ENCODE data around the gene GPNMB.

The GPNMB gene

DNA sequence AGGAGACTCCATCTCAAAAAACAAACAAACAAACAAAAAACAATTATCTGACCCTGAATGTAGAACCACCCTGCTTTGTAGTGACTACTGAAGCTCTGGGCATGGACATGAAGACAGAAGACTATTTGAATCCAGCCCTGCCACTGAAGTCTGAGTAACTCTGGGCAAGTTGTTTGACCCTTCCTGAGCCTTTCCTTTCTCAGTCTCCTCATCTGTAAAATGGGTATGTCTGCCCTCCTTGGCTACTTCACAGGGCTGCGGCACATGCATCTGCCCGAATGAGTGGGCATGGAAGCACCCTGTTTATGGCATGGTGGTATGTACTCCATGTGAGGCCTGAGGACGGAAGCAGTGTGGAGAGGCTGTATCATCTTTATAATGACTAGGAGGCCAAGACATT lies 30.4 kb downstream of the GPNMB start:
- Histone ChIP-seq H4K91ac (ENCODE audit: low read depth, low read length, poor library complexity) (no peak overlapping the region), H2AK5ac (ENCODE audit: low read depth, low read length) (no peak overlapping the region), H2AFZ (ENCODE audit: low read length) (peak overlapping the region; percentile 25), H3K79me1 (ENCODE audit: low read depth, low read length) (no peaks in the 10 kb centered on the region), H3K23ac (ENCODE audit: low read depth, low read length, poor library complexity) (no peak overlapping the region), H3K9ac (ENCODE audit: low read depth, low read length, poor library complexity) (no peak overlapping the region), H3K9me3 (replicated peaks in 1 of 2; ENCODE audit: control insufficient read depth in 2 of 2, insufficient read depth in 1 of 2, low read depth in 1 of 2, low read length in 2 of 2) (peaks cover 0 to 1% of the 10 kb centered on the region in 2 donors), H4K8ac (ENCODE audit: low read depth, low read length) (no peak overlapping the region), H3K4ac (ENCODE audit: low read length) (no peak overlapping the region), H2BK120ac (ENCODE audit: low read depth, low read length) (no peak overlapping the region), H3K27ac (replicated peaks; ENCODE audit: low read length) (no peak overlapping the region), H3K36me3 (replicated peaks in 1 of 2; ENCODE audit: control insufficient read depth in 2 of 2, insufficient read depth in 2 of 2, low read length in 2 of 2) (no peaks in the 10 kb centered on the region), H3K4me1 (ENCODE audit: control insufficient read depth in 2 of 2, insufficient read depth in 1 of 2, low read depth in 1 of 2, low read length in 2 of 2) (no peaks in the 10 kb centered on the region), H2BK15ac (ENCODE audit: low read length) (no peak overlapping the region), H3K14ac (ENCODE audit: low read length) (no peak overlapping the region), H3K27me3 (ENCODE audit: control insufficient read depth in 3 of 3, insufficient read depth in 3 of 3, low read depth in 1 of 3, low read length in 3 of 3) (peaks cover 0 to 5% (median 0%) of the 10 kb centered on the region in 3 experiments), H3K4me3 (ENCODE audit: low read length in 2 of 2) (no peak overlapping the region), H2BK12ac (ENCODE audit: low read length) (no peak overlapping the region), H3K4me2 (ENCODE audit: insufficient read depth, low read length, poor library complexity, severe bottlenecking) (no peak overlapping the region), H2BK5ac (ENCODE audit: low read length) (no peak overlapping the region), H3K18ac (ENCODE audit: low read length) (no peak overlapping the region)
- WGBS, 2 donors (ENCODE audit: extremely low coverage in 2 of 2, insufficient read length in 2 of 2, insufficient replicate concordance in 1 of 2): no CpG with 5 or more reads among the region's 3 CpGs
- DNase-seq (ENCODE audit: low spot score): no peak

DNA sequence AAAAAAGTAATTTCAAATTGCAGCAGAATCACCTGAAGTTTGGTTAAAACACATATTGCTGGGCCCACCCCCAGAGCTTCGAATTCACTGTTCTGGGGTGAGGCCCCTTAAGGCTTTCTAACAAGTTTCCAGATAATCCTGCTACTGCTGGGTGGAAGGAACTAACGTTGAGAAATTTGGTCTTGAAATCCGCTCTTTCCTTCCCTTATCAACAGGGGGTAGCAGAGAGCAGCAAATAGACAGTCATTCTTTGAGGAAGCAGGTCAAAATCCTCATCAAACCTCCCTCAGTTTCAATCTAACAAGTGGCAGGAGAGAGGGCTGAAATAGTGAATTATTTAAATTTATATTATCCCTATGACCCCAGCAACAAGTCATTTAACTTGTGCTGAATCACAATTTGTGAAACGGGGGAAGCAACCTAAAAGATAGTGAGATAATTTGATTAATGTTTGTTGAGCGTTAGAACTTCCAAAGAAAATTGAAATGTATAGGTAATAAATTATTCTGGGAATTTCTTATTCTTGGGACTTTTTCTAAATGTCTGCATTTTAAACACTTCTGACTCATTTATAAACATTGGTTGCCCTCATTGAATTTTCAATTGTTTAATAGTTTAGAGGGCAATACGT lies 30.9 kb downstream of the GPNMB start:
- Histone ChIP-seq H3K27ac (replicated peaks; ENCODE audit: low read length) (no peak overlapping the region), H2AK5ac (ENCODE audit: low read depth, low read length) (no peak overlapping the region), H2BK5ac (ENCODE audit: low read length) (no peak overlapping the region), H2BK12ac (ENCODE audit: low read length) (no peak overlapping the region), H2AFZ (ENCODE audit: low read length) (peak overlapping the region; percentile 25), H3K9me3 (replicated peaks in 1 of 2; ENCODE audit: control insufficient read depth in 2 of 2, insufficient read depth in 1 of 2, low read depth in 1 of 2, low read length in 2 of 2) (peaks cover 0 to 1% of the 10 kb centered on the region in 2 donors), H3K79me1 (ENCODE audit: low read depth, low read length) (no peaks in the 10 kb centered on the region), H4K91ac (ENCODE audit: low read depth, low read length, poor library complexity) (no peak overlapping the region), H3K23ac (ENCODE audit: low read depth, low read length, poor library complexity) (no peak overlapping the region), H3K4me1 (ENCODE audit: control insufficient read depth in 2 of 2, insufficient read depth in 1 of 2, low read depth in 1 of 2, low read length in 2 of 2) (no peaks in the 10 kb centered on the region), H2BK120ac (ENCODE audit: low read depth, low read length) (no peak overlapping the region), H3K18ac (ENCODE audit: low read length) (no peak overlapping the region), H2BK15ac (ENCODE audit: low read length) (no peak overlapping the region), H3K4me2 (ENCODE audit: insufficient read depth, low read length, poor library complexity, severe bottlenecking) (no peak overlapping the region), H3K27me3 (ENCODE audit: control insufficient read depth in 3 of 3, insufficient read depth in 3 of 3, low read depth in 1 of 3, low read length in 3 of 3) (peaks cover 0 to 2% (median 0%) of the 10 kb centered on the region in 3 experiments), H3K4me3 (ENCODE audit: low read length in 2 of 2) (no peak overlapping the region), H4K8ac (ENCODE audit: low read depth, low read length) (no peak overlapping the region), H3K9ac (ENCODE audit: low read depth, low read length, poor library complexity) (no peak overlapping the region), H3K4ac (ENCODE audit: low read length) (no peak overlapping the region), H3K36me3 (replicated peaks in 1 of 2; ENCODE audit: control insufficient read depth in 2 of 2, insufficient read depth in 2 of 2, low read length in 2 of 2) (no peaks in the 10 kb centered on the region), H3K14ac (ENCODE audit: low read length) (no peak overlapping the region)
- 100% methylated on average over 1 of the region's 6 CpGs; no CpG with 5 or more reads in 1 of the 2 donors for WGBS, 2 donors (ENCODE audit: extremely low coverage in 2 of 2, insufficient read length in 2 of 2, insufficient replicate concordance in 1 of 2)
- DNase-seq (ENCODE audit: low spot score): peak; percentile 72

DNA sequence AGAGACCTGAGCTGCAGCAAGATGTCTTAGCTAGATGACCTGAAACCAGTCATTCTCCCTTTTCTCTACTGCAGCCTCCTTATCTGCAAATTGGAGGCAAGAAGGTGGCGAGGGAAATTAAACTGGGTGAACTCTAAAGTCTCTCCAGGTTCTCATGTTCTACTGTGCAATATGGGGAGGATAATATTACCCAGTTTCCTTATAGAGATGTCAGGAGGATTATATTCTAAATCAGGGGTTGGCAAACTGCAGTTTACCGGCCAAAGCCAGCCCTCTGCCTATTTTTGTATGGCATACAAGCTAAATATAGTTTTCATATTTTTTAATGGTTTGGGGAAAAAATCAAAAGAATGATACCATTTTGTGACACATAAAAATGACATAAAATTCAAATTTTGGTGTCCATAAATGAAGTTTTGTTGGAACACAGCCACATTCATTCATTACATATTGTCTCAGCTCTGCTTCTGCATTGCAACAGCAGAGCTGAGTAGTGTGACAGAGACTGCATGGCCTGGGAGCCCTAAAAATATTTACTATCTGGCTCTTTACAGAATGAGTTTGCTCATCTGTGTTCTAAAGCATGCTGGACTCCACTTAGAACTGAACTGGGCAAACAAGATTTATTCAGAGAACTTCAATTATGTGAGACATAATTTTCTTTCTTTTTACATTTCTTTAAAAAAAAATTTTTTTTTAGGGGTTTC lies 33.4 kb downstream of the GPNMB start:
- Histone ChIP-seq H2BK15ac (ENCODE audit: low read length) (no peak overlapping the region), H3K4me2 (ENCODE audit: insufficient read depth, low read length, poor library complexity, severe bottlenecking) (no peak overlapping the region), H2BK120ac (ENCODE audit: low read depth, low read length) (no peak overlapping the region), H2AFZ (ENCODE audit: low read length) (no peak overlapping the region), H2BK5ac (ENCODE audit: low read length) (no peak overlapping the region), H2AK5ac (ENCODE audit: low read depth, low read length) (no peak overlapping the region), H3K23ac (ENCODE audit: low read depth, low read length, poor library complexity) (no peak overlapping the region), H3K79me1 (ENCODE audit: low read depth, low read length) (no peaks in the 10 kb centered on the region), H3K36me3 (replicated peaks in 1 of 2; ENCODE audit: control insufficient read depth in 2 of 2, insufficient read depth in 2 of 2, low read length in 2 of 2) (no peaks in the 10 kb centered on the region), H3K4me1 (ENCODE audit: control insufficient read depth in 2 of 2, insufficient read depth in 1 of 2, low read depth in 1 of 2, low read length in 2 of 2) (no peaks in the 10 kb centered on the region), H3K9ac (ENCODE audit: low read depth, low read length, poor library complexity) (no peak overlapping the region), H3K27me3 (ENCODE audit: control insufficient read depth in 3 of 3, insufficient read depth in 3 of 3, low read depth in 1 of 3, low read length in 3 of 3) (no peaks in the 10 kb centered on the region), H3K4me3 (ENCODE audit: low read length in 2 of 2) (no peak overlapping the region), H3K9me3 (replicated peaks in 1 of 2; ENCODE audit: control insufficient read depth in 2 of 2, insufficient read depth in 1 of 2, low read depth in 1 of 2, low read length in 2 of 2) (no peaks in the 10 kb centered on the region), H4K8ac (ENCODE audit: low read depth, low read length) (no peak overlapping the region), H3K14ac (ENCODE audit: low read length) (no peak overlapping the region), H4K91ac (ENCODE audit: low read depth, low read length, poor library complexity) (no peak overlapping the region), H3K4ac (ENCODE audit: low read length) (no peak overlapping the region), H3K27ac (replicated peaks; ENCODE audit: low read length) (no peak overlapping the region), H2BK12ac (ENCODE audit: low read length) (no peak overlapping the region), H3K18ac (ENCODE audit: low read length) (no peak overlapping the region)
- DNase-seq (ENCODE audit: low spot score): no peak
- WGBS, 2 donors (ENCODE audit: extremely low coverage in 2 of 2, insufficient read length in 2 of 2, insufficient replicate concordance in 1 of 2): no CpG with 5 or more reads among the region's 2 CpGs

DNA sequence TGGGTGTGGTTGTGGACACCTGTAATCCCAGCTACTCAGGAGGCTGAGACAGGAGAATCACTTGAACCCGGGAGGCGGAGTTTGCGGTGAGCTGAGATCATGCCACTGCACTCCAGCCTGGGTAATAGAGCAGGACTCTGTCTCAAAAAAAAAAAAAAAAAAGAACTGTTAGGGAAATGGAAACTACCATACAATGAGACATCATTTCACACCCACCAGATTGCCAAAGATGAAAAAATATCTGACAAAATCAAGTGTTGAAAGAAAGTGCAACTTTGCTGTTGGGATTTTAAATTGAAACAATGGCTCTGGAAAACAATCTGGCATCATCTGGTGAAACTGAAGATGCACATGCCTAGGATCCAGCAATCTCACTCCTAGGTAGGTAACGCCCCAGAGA lies 36.5 kb downstream of the GPNMB start:
- Histone ChIP-seq H3K14ac (ENCODE audit: low read length) (no peak overlapping the region), H3K4me1 (ENCODE audit: control insufficient read depth in 2 of 2, insufficient read depth in 1 of 2, low read depth in 1 of 2, low read length in 2 of 2) (no peaks in the 10 kb centered on the region), H3K36me3 (replicated peaks in 1 of 2; ENCODE audit: control insufficient read depth in 2 of 2, insufficient read depth in 2 of 2, low read length in 2 of 2) (no peaks in the 10 kb centered on the region), H3K9ac (ENCODE audit: low read depth, low read length, poor library complexity) (no peak overlapping the region), H3K79me1 (ENCODE audit: low read depth, low read length) (no peaks in the 10 kb centered on the region), H3K4me2 (ENCODE audit: insufficient read depth, low read length, poor library complexity, severe bottlenecking) (no peak overlapping the region), H3K27me3 (ENCODE audit: control insufficient read depth in 3 of 3, insufficient read depth in 3 of 3, low read depth in 1 of 3, low read length in 3 of 3) (no peaks in the 10 kb centered on the region), H4K8ac (ENCODE audit: low read depth, low read length) (no peak overlapping the region), H3K18ac (ENCODE audit: low read length) (no peak overlapping the region), H2BK5ac (ENCODE audit: low read length) (no peak overlapping the region), H3K27ac (replicated peaks; ENCODE audit: low read length) (no peak overlapping the region), H2BK12ac (ENCODE audit: low read length) (no peak overlapping the region), H4K91ac (ENCODE audit: low read depth, low read length, poor library complexity) (no peak overlapping the region), H3K9me3 (replicated peaks in 1 of 2; ENCODE audit: control insufficient read depth in 2 of 2, insufficient read depth in 1 of 2, low read depth in 1 of 2, low read length in 2 of 2) (no peaks in the 10 kb centered on the region), H2BK15ac (ENCODE audit: low read length) (no peak overlapping the region), H3K23ac (ENCODE audit: low read depth, low read length, poor library complexity) (no peak overlapping the region), H3K4me3 (ENCODE audit: low read length in 2 of 2) (no peak overlapping the region), H2AFZ (ENCODE audit: low read length) (no peak overlapping the region), H3K4ac (ENCODE audit: low read length) (no peak overlapping the region), H2AK5ac (ENCODE audit: low read depth, low read length) (no peak overlapping the region), H2BK120ac (ENCODE audit: low read depth, low read length) (no peak overlapping the region)
- WGBS, 2 donors (ENCODE audit: extremely low coverage in 2 of 2, insufficient read length in 2 of 2, insufficient replicate concordance in 1 of 2): no CpG with 5 or more reads among the region's 4 CpGs
- no peak for DNase-seq (ENCODE audit: low spot score)
